Measurements from ENCODE around the gene RAET1L. TPM values are rescaled to one million over a fixed set of nuclear protein-coding genes. Genes with fewer than 3 reads are reported as not detected.

Gene RAET1L
- polyA plus RNA-seq, 1 donor (not counting 4 experiments of a cell fraction or from before 2014, with no cell fraction given) = 6.9 TPM

GRCh38 chr6:150050846-150051245, 25.5 kb upstream of the RAET1L start:
- TF ChIP-seq EZH2 (IDR thresholded peaks at IDR 0.05; ENCODE audit: low read length) (no peak), CTCF (optimal IDR thresholded peaks at IDR 0.05 in 1 of 3, IDR thresholded peaks at IDR 0.05 in 1 of 3, conservative IDR thresholded peaks at IDR 0.05 in 1 of 3; ENCODE audit: extremely low read depth in 1 of 3, insufficient read depth in 2 of 3, low read length in 3 of 3) (no peak)
- Histone ChIP-seq H3K9ac (ENCODE audit: control insufficient read depth, extremely low read depth, insufficient read depth, low read length) (no peak overlapping the region), H3K9me1 (ENCODE audit: control insufficient read depth, extremely low read depth, insufficient read depth, low read length) (no peaks in the 10 kb centered on the region), H3K4me3 (ENCODE audit: control insufficient read depth in 2 of 3, extremely low read depth in 1 of 3, insufficient read depth in 2 of 3, low read depth in 1 of 3, low read length in 3 of 3) (no peak overlapping the region), H3K4me2 (ENCODE audit: control insufficient read depth, extremely low read depth, insufficient read depth, low read depth, low read length) (no peak overlapping the region), H3K36me3 (ENCODE audit: control insufficient read depth in 2 of 2, extremely low read depth in 1 of 2, insufficient read depth in 2 of 2, low read length in 2 of 2) (no peaks in the 10 kb centered on the region), H2AFZ (ENCODE audit: control insufficient read depth, low read length) (no peak overlapping the region), H3K27me3 (ENCODE audit: control insufficient read depth, extremely low read depth, insufficient read depth, low read length) (peaks cover 22% of the 10 kb centered on the region), H3K9me3 (ENCODE audit: control insufficient read depth, low read depth, low read length) (no peaks in the 10 kb centered on the region), H4K20me1 (ENCODE audit: control insufficient read depth, extremely low read depth, insufficient read depth, low read length) (no peaks in the 10 kb centered on the region), H3K27ac (ENCODE audit: control insufficient read depth, insufficient read depth, low read length) (no peak overlapping the region), H3K79me2 (ENCODE audit: control insufficient read depth, insufficient read depth, low read length) (no peaks in the 10 kb centered on the region), H3K4me1 (ENCODE audit: control insufficient read depth, extremely low read depth, insufficient read depth, low read length) (no peaks in the 10 kb centered on the region)
- dilution Hi-C loops (cut with MboI; ENCODE audit: extremely low pct_ligation_motif_present, low sequenced_read_pairs) = no loop called here
- DNase-seq (ENCODE audit: low read depth, low spot score) (no peak), FAIRE-seq (no peak)

- Histone ChIP-seq H3K4me3 (ENCODE audit: control insufficient read depth in 2 of 3, extremely low read depth in 1 of 3, insufficient read depth in 2 of 3, low read depth in 1 of 3, low read length in 3 of 3) (no peak overlapping the region), H3K4me1 (ENCODE audit: control insufficient read depth, extremely low read depth, insufficient read depth, low read length) (no peaks in the 10 kb centered on the region), H3K27me3 (ENCODE audit: control insufficient read depth, extremely low read depth, insufficient read depth, low read length) (peaks cover 3% of the 10 kb centered on the region), H3K9me1 (ENCODE audit: control insufficient read depth, extremely low read depth, insufficient read depth, low read length) (no peaks in the 10 kb centered on the region), H3K9me3 (ENCODE audit: control insufficient read depth, low read depth, low read length) (no peaks in the 10 kb centered on the region), H3K36me3 (ENCODE audit: control insufficient read depth in 2 of 2, extremely low read depth in 1 of 2, insufficient read depth in 2 of 2, low read length in 2 of 2) (no peaks in the 10 kb centered on the region), H3K9ac (ENCODE audit: control insufficient read depth, extremely low read depth, insufficient read depth, low read length) (no peak overlapping the region), H3K79me2 (ENCODE audit: control insufficient read depth, insufficient read depth, low read length) (no peaks in the 10 kb centered on the region), H3K27ac (ENCODE audit: control insufficient read depth, insufficient read depth, low read length) (no peak overlapping the region), H4K20me1 (ENCODE audit: control insufficient read depth, extremely low read depth, insufficient read depth, low read length) (no peaks in the 10 kb centered on the region), H3K4me2 (ENCODE audit: control insufficient read depth, extremely low read depth, insufficient read depth, low read depth, low read length) (no peak overlapping the region), H2AFZ (ENCODE audit: control insufficient read depth, low read length) (no peak overlapping the region)
- no peak for DNase-seq (ENCODE audit: low read depth, low spot score)
- FAIRE-seq = no peak
- TF ChIP-seq CTCF (optimal IDR thresholded peaks at IDR 0.05 in 1 of 3, IDR thresholded peaks at IDR 0.05 in 1 of 3, conservative IDR thresholded peaks at IDR 0.05 in 1 of 3; ENCODE audit: extremely low read depth in 1 of 3, insufficient read depth in 2 of 3, low read length in 3 of 3) (no peak), EZH2 (IDR thresholded peaks at IDR 0.05; ENCODE audit: low read length) (no peak)
- dilution Hi-C loops (cut with MboI; ENCODE audit: extremely low pct_ligation_motif_present, low sequenced_read_pairs) = no loop called here
These were observed 22.8 kb upstream of the RAET1L start for GRCh38 chr6:150048099-150048498.
